Lung microvascular endothelial cell (primary cell): ENCODE results near the gene PPP2CA. TPM values are rescaled to one million over a fixed set of nuclear protein-coding genes. Genes with fewer than 3 reads are reported as not detected.
"Not testable (repeated sequence)": the region's sequence is repeated elsewhere in the genome, so short reads cannot be mapped to it uniquely, and the experiment has no call there.

Experiments used
- DNase-seq, 2 donors: peaks; one replicate each; pipeline versions ENCODE4 v3.0.0 to v3.0.0-alpha.2; 2010; ENCODE audit warnings: low read depth in 2 of 2
- total RNA-seq: library from RNA; depleted of rRNA; stranded (reverse); fragments of >200 nt; gene quantifications from 2 replicates; pipeline ENCODE4 v1.2.1, GENCODE V29; 2014

Gene PPP2CA
- total RNA-seq, 1 donor from 2014 or later = 43.7 TPM

DNA sequence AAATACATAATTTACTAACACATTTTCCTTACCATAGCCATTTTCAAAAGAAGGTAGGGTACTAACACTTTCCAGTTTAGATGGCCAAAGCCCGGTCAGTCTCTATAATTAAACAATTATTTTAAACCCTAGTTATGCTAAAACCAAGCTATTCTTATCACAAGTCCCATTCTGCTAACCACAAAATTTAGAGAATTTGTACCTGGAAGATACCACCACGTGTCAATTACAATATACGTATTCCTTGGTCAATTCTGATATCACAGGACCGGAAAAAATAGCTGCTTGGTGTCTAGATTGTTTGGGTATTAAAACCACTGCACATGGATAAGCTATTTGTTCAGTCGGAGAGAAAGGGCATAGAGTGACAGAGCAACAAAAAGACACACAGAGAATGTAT is 30.2 kb downstream of the PPP2CA start:
- DNase-seq = no peak

DNA sequence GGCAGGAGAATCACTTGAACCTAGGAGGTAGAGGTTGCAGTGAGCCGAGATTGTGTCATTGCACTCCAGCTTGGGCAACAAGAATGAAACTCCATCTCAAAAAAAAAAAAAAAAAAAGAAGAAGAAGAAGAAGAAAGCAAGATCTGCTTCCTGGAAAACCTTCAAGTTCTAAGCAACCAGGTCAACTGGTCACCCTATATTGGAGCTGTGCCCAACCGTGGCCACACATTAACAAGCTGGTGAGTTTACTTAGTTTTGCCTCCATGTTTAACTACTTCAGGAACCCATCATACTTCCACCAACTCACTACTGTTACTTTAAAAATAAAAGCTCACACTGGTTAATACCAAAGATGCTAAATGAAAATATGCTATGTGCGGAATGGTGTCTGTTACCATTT is 36.8 kb downstream of the PPP2CA start:
- no peak for DNase-seq

DNA sequence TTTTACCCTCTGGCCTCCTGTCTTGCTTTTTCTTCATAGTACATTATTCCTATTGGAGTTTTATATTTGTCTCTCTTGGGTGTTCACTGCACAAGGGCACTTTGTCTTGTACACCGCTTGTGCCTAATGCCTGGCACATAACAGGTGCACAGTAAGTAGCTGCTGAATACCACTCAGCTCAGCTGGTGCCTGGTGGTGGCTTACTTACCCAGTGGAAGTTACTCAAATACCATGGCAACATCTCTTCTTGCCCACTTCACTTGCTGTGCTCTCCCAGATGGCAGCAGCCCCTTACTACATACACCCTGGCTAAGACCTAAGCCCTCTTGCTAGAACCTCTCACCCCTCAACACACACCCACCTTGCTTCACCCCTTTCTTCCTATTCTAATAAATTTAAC is 37.8 kb downstream of the PPP2CA start:
- DNase-seq = no peak

DNA sequence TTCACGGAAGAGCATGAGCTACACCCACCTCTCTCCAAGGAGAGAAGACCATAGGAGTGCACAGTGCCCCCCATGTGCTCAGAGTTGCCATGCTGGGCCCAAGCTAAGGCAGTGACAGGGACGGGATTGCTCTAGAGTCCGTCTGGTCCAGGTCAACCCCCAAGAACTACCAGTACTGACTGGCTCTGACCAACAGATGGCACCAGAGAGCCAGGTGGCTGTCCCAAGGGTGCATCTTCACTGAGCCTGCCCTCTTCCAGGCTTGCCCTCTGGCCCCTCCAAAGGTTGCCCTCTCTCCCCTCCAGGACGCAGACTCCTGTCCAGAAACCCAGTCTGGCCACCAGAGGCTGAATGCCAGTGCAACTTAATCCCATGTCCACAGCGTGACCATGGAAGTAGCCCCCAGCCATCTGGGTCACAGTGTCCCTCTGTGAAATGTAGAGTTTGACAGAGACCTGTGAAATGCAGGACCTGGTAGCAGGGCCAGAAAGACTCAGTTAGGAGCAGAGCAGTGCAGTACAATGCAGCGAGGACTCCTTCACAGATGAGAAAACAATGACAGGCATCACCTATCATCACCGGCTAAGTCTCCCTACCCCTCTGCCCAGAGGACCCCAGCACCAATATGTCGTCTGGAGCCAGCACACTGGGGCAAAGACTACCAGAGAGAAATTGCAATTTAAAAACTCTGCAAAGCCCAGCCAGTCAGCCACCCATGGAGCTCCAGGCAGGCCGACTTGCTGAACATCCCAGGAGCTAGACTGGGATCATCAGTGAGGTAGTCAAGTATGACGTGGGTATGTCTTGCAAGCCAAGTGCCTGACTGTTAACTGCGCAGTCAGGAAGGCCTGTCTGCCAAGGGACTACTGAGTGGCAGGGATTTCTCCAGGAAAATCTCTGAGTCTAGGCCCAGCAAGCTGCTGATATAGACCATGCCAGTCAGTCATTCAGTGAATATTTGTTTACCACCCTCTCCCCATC is 41.4 kb downstream of the PPP2CA start:
- DNase-seq = peak; percentile 63 to 77

DNA sequence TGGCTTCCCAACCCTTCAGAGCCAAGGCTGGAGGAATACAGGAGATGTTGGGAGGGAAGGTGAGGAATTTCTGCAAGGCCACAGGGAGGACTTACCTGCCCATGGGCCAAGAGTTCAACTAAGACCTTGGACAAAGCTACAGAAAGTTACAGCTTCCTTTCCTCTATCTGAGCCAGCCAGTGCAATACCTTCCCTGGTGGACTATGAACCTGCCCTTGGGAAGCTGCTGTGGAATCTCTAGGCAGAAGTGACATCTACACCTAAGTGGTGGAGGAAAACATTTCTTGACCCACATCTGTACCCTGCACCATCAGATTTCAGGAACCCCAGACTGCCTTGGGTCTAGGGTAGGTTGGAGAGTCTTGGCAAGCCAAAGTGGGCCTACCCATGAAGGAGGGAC is 42.4 kb downstream of the PPP2CA start:
- DNase-seq = no peak

DNA sequence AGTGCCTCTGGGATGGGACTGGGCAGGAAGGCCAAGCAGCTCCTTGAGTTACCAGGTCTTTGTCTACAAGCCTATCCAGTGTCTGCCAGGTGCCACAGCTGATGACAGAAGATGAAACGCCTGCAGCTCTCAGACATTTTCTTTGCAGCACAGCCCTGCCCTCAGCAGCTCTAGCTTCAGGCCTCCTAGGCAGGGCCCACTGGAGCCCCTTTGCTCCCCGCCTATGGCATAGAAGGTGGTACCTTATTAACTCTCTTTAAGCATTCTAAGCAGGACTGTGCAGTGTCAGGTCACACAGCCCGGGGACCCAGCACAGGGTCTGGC is 47.8 kb downstream of the PPP2CA start:
- no peak for DNase-seq

DNA sequence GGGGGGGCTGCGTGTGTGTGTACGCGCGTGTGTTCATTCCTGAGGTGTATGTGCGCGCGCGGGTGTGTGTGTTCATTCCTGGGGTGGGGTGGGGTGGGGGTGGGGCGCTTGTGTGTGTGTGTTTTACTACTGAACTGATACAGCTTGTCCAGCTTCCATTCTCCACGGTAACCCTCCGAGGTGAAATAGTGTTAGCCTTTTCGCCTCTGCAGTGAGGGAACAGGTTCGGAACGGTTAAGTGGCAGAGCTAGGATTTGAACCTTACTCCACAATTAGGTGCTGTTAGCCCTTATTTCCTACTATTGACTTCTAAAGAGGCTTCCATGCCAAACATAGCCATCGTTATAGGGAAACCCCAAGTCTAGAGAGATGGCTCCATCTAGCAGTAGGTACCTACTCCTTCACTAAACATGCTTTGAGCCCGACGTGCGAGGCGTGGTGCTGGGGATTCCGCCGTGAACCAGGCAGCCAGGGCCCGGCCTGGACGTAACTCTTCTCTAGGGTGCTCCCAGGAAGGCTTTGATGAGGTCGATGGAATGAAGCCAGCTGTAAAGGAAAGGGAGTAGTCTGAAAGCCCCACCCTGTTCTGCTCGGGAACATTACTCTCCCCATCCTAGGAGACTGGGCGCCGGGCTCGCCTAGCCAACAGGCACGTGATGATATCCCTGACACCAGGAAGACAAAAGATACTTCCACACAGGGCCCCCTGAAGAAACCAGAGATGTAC is 48.3 kb downstream of the PPP2CA start:
- no peak for DNase-seq

DNA sequence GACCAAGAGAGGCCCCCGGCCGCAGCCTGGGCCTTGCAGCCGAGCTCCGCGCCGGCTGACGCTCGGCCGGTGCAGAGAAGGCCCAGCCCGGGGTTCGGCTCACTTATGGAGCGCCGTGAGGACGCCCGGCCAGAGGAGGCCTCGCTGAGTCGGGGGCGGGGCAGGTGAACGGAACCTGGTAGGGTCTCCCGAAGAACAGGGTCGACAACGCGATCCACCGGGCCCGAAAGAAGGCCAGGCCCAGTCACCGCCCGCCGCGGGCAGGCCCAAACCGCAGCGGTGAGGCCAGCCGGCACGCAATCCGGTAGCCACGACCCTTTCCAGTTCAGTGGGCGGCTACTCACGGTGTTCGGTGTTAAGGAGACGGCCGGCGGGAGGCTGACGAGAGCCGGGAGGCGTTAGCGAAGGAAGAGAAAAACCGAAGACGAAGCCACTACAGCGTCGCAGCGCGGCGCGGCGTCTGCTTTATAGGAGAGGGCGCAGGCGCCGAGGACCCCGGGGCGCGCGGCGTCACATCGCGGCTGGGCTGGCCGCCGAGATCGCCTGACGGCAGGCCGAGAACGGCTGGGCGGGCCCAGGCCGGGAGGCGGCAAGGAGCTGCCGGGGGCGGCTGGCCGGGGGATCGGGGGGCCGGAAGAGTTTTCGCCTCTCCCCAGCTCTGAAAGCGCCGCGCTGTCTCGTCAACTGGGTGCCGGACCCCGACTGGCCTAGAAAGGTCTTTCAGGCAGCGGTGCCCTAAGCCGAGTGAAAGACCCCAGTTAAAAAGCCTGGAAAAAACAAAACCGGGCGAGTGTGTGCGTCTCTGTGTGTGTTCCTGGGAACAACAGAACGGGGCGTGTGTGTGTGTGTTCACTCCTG is 49.1 kb downstream of the PPP2CA start, which contains the start of gene SKP1:
SKP1 (minus strand) TSS at position 440 of the 858 bp plus-strand sequence. CDS start 2,928 bp downstream, outside the sequence.
- DNase-seq = peak; percentile 85 to 88

DNA sequence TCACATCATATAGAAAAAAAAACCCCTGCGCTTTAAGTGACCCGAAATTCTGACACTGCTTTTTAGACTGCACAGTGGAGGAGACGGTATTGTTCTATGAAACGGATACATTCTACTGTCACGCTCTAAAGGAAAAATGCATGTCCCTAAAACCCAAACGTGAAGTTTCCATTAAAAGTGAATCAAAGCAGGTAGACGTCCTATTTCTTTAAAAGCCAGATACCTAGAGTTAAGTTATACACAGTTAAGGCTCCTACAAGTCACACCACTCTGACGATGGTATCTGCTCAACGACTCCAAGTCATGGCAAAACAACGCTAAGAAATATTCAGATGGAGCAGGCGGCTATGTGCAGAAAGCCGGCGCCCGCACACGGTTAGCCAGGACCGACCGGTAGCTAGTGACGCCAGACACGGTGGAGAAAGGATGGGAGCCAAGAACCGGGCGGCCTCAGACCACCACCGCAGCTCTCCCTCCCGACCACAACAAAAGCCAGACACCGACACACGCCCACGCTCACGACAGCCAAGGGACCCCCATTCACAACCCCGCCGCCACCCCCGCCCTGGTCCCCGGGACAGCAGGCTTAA is 49.9 kb downstream of the PPP2CA start:
- peak; percentile 34 to 42 for DNase-seq

DNA sequence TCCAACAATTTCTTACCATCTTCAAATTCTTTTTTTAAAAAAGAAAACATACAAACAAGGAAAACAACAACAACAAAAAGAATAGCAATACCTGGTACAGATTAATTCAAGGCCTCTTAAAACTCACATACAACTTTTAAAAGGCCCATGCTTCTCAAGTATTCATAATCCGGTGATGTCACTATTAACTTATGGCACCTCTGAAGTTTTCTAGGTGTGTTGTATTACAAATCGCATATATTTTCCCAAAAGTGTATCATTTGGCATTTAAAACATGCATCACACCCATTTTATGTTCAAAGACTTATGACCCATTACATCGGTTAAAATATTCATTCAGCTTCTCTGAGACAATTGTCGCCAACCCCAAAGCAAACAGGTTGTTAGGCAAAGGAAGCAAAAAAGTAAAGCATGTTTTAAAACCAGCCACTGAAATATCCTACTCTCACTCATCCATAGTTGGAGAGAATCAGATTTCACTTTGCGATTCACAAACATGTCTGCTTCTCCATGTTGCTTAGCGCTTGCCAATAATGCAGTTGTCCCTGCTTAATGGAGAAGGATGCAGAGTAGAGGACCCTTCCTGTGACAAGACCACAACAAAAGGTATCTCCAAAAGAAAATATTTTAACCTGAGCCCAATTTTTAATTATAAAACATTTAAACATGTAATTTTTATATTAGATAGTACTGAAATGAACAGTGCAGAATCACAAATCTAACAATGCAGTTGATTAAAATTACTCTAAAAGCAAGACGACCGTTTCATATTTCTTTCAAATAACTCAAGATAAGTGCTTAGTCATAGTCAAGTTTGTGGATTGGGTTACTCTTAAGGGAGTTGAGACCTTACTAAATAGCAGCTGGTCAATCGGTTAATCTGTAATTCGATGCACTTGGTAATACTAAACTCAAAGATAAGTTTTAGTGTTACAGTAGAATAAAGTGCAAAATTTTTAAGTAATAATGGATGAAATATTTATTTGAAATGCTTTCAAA is 50.7 kb downstream of the PPP2CA start:
- DNase-seq = peak; percentile 42 to 44

DNA sequence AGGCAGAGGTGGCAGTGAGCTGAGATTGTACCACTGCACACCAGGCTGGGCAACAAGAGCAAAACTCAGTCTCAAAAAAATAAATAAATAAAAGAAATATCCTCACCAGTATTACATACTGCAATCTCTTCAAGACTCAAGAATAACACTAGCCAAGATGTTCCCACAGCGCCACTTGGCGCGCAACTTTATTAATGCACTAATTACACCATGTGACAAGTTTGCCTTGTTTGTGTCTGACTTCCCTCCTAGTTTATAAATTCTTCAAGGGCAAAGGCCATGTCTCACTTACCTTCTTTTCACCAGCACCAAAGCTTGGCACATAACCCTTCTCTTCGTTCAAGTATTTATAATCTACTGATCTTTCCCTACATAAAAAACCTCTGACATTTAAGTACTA is 53.9 kb downstream of the PPP2CA start:
- no peak for DNase-seq

DNA sequence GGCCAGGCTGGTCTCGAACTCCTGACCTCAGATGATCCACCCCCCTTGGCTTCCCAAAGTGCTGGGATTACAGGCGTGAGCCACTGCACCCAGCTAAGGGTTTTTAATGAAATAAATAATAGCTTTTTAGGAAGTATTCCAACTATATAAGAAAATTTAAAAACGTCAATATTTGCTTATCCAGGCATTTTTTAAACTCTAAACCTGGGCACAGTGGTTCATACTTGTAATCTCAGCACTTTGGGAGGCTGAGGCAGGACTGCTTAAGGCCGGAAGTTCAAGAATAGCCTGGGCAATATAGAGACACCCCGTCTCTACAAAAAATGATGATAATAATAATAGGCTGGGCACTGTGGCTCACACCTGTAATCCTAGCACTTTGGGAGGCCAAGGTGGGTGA is 63.3 kb downstream of the PPP2CA start:
- DNase-seq = no peak

DNA sequence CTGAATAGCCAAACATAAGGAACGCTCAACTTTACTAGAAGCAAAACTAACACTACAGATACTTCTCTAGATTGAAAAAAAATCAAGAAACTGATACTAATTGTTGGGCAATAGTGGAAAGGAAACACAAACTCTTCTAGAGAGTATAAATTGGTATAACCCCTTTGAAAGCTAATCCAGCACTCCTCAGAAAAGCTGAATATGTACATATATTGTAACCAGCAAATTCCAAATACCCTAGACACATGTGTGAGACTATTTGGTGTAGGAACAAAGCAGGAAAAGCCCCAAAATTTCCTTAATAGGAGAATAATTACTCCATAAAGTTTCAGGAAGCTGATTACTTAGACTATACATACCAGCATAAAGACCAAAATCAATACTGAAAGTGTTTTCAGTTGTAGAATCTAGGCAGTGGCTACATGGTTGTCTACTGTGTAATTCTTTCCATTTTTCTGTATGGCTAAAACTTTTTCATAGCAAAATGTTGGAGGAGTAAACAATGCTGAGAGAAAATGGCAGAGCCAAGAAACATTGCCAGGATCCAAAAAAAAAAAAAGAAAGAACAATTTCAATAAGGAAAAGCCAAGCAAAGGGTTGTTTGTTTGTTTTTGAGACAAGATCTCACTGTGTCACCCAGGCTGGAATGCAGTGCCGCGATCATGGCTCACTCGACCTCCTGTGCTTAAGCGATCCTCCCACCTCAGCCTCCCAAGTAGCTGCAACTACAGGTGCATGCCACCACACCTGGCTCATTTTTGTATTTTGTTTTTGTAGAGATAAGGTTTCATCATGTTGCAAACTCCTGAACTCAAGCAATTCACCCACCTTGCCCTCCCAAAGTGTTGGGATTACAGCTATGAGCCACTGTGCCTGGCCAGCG is 64.1 kb downstream of the PPP2CA start:
- DNase-seq = no peak

DNA sequence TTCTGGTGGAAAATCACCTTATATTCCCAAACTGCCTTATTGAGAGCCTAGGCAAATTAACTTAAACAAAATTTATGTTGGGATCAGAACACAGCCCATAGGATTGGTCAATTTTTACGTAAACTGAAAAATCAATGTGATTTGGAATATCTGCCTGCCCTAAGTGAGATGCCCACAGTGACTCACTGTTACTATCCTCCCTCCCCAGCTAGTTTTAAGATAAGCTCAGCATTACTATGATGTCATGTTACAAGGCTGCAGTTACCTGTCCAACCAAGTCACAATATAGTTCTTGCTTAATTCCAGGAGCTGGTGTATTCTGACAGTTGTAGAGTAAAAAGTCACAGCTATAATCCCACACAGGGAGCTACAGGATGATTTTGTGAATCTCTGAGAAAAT is 72.2 kb downstream of the PPP2CA start:
- no peak for DNase-seq

DNA sequence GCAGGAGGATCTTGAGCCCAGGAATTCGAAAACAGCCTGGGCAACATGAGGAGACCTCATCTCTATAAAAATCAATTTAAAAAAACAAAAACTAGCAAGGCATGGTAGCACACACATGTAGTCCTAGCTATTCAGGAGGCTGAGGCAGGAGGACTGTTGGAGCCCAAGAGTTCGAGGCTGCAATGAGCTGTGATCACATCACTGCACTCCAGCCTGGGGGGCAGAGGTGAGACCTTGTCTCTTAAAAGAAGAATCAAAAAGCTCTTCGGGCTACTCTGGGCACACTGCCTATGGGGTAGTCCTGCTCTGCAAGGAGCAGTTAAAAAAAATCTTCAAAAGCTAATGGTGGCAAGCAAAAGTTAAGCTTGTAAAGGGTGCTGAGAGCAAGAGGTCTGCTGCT is 72.6 kb downstream of the PPP2CA start:
- DNase-seq = no peak

DNA sequence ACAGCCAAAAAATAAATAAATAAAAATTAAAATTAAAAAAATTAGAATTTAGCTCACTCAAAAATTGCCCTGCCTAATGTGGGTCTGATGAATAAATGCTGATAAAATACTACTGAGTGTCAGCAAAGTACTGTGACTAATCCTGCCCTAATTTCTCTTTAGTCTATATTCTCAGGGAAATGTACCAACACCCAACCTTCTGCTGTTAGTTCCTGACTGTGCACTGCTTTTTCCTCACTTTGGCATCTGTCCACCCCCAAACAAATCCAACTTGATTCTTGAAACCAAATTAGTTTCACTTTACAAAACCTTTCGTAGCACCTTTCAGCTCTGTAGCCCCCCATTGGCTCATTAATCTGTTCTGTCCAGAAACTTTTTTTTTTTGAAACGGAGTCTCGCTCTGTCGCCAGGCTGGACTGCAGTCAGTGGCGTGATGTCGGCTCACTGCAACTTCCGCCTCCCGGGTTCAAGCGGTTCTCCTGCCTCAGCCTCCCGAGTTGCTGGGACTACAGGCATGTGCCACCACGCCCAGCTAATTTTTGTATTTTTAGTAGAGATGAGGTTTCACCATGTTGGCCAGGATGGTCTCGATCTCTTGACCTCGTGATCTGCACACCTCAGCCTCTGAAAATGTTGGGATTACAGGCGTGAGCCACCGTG is 73.6 kb downstream of the PPP2CA start:
- DNase-seq = not testable (repeated sequence)

DNA sequence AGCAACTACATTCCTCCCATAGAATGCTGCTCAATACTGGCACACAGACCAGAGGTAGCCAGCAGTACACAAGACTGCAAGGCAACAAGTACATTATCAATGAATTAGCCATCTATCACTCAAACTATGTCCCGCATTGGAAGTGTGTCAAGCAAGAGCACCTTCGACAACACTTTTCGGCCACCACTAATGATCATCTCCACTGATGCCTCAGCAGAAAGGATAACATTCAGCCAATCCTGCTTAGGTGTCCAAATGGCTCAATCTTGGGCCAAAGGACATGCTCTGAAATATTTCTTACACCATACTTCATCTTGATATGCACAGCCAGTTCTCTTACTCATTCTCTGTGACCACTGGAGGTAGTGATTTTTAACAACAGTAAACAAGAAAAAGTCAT is 74.2 kb downstream of the PPP2CA start:
- no peak for DNase-seq

DNA sequence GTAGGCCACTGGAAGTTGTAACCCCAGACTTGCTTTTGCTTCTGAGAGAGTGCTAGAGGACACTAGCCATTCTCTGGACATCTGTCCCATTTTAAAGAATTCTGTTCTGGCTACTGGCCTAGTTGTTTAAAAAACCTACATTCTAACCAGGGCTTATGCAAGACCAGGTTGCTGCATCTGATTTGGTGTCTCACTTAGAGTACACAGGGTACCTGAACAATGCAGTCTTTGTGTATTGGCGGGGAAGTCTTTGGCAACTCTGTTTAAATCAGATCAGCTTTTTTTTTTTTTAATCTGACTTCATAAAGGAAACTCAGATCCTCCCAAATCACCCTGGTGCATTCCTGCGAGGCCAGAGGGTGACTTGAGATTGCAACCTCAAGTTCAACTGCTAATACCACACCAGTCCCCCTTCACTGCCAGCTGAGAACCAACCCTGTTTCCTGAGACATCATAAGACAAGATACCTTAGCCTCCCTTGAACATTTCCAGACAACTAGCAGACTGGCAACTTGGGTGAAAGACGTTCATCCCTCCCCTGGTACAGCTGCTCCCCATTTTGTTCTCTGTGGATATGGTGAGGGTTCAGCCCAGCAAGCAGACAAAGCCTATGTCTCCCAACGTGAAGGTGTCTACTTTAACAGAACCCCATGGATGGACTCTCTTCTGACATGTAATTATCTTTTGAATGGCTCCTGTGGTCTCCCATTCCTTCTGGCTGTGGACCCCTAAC is 76.1 kb downstream of the PPP2CA start:
- DNase-seq = no peak
